Activated T-helper 1 cell treated with anti-CD3 and anti-CD28 coated beads, Interleukin-12 subunit alpha, Interleukin-12 subunit beta, Interleukin-2, Interleukin-4 antibody, amounts not matched to agents 30 ng/mL and 10 ng/mL and 1 ng/mL, durations not matched to agents 14 hours and 24 hours and 36 hours (primary cell): ENCODE results near the gene LZTR1. TPM values are rescaled to one million over a fixed set of nuclear protein-coding genes. Genes with fewer than 3 reads are reported as not detected.
A peak's percentile ranks its signal among the peaks of the same experiment; 100 is the strongest.

Experiments used
- DNase-seq: peaks from one replicate; pipeline ENCODE4 v3.0.0; 2021; ENCODE audit warnings: low spot score
- H3K27ac Mint-ChIP-seq: one replicate; pipeline ENCODE4 v1.8.0; 2021; ENCODE audit warnings: mild to moderate bottlenecking, mixed read lengths
- H3K27me3 Mint-ChIP-seq: one replicate; pipeline ENCODE4 v1.8.0; 2022; ENCODE audit warnings: mild to moderate bottlenecking, moderate library complexity, mixed read lengths; ENCODE audit not compliant: insufficient read depth
- H3K36me3 Mint-ChIP-seq: one replicate; pipeline ENCODE4 v1.8.0; 2021; ENCODE audit warnings: low read depth, mixed read lengths
- H3K4me1 Mint-ChIP-seq: one replicate; pipeline ENCODE4 v1.8.0; 2021; ENCODE audit warnings: low read depth, mixed read lengths
- H3K4me3 Mint-ChIP-seq: one replicate; pipeline ENCODE4 v1.8.0; 2021; ENCODE audit warnings: mild to moderate bottlenecking, moderate library complexity, mixed read lengths
- H3K9me3 Mint-ChIP-seq: one replicate; pipeline ENCODE4 v1.8.0; 2021; ENCODE audit warnings: mixed read lengths
- intact Hi-C: fragments of 100-400 bp; cut with micrococcal nuclease; formaldehyde crosslinking; loops from one replicate; pipeline ENCODE4 v1.15.1; 2024
- total RNA-seq: library from RNA; stranded (reverse); gene quantifications from 2 replicates; pipeline ENCODE4 v1.2.3, GENCODE V29; 2022

LZTR1 gene
- total RNA-seq, 1 donor from 2014 or later: 81.9 TPM

DNA sequence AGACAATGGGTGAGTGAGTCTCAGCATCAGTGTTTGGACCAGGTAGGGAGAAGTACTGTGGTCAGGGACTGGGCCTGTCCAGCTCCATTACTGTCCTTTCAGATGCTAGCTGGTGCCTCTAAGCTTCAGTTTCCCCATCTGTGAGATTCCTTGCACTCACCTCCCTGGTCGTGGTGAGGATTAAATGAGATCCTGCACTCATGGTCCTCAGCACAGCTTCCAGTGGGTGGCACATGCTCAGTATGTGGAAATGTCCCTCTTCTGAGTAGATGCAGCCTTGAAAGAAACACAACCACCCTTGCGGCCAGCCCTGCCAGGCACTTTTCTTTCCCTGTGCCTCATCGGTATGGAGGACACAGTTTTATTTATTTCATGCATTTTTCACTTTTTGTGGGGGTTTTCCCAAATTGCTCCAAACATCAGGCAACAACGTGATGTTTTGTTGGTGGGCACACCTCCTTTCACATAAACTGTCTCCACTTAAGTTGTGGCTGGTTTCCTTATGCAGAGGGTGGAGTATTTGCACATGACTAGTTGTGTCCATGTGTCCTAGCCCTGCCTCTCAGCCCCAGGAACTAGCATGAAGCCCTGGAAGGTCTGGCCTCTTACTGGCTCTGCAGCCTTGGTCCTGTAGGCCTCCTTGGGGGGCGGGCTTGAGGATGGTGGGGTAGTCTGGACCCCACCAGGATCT lies 1.1 kb downstream of the LZTR1 start:
- intact Hi-C loops: loop anchor here (2.0 to 5.0 kb wide), 2 partner anchors 20 to 66 kb away; partner anchors contain the start of gene CRKL
- Mint-ChIP-seq H3K9me3 (peaks cover 9% of the 10 kb centered on the region), H3K27me3 (no peaks in the 10 kb centered on the region), H3K36me3 (peaks cover 20% of the 10 kb centered on the region), H3K4me1 (peaks cover 44% of the 10 kb centered on the region), H3K4me3 (peak overlapping the region; percentile 90), H3K27ac (peak overlapping the region; percentile 82)
- no peak for DNase-seq

DNA sequence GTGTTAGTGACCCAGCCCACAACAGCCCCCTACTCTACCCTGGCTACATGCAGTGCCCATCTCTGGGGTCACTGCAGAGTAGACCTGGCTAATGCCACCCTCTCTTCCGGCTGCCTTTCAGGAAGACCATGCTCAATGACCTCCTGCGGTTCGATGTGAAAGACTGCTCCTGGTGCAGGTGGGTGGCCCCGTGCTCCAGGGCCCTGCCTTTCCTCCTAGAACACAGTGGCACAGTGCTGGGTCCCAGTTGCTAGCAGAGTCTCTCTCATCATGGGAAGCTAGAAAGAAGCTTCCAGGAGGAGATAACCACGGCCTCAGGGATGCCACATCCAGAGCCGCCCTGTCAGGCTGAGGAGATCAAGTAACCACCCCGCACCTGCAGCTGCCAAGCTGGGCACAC lies 3.6 kb downstream of the LZTR1 start:
- H3K27ac Mint-ChIP-seq: no peak overlapping the region
- H3K4me1 Mint-ChIP-seq: peaks cover 26% of the 10 kb centered on the region
- H3K36me3 Mint-ChIP-seq: peaks cover 20% of the 10 kb centered on the region
- H3K27me3 Mint-ChIP-seq: no peaks in the 10 kb centered on the region
- no peaks in the 10 kb centered on the region for H3K9me3 Mint-ChIP-seq
- H3K4me3 Mint-ChIP-seq: no peak overlapping the region
- intact Hi-C loops: no loop called here
- no peak for DNase-seq

DNA sequence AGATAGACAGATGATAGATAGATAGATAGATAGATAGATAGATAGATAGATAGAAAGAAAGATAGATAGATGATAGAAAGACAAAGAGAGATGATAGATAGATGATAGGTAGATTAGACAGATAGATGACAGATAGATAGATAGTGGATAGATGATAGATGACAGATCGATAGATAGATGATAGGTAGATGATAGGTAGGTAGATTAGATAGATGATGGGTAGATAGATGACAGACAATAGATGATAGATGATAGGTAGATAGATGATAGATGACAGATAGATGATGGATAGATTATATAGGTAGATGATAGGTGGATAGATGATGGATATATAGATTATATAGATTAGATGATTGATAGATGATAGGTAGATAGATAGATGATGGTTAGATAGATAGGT lies 4.3 kb downstream of the LZTR1 start:
- DNase-seq: no peak
- Mint-ChIP-seq H3K27me3 (no peaks in the 10 kb centered on the region), H3K36me3 (peaks cover 24% of the 10 kb centered on the region), H3K27ac (no peak overlapping the region), H3K4me1 (peaks cover 20% of the 10 kb centered on the region), H3K4me3 (no peak overlapping the region), H3K9me3 (no peaks in the 10 kb centered on the region)
- intact Hi-C loops: no loop called here

DNA sequence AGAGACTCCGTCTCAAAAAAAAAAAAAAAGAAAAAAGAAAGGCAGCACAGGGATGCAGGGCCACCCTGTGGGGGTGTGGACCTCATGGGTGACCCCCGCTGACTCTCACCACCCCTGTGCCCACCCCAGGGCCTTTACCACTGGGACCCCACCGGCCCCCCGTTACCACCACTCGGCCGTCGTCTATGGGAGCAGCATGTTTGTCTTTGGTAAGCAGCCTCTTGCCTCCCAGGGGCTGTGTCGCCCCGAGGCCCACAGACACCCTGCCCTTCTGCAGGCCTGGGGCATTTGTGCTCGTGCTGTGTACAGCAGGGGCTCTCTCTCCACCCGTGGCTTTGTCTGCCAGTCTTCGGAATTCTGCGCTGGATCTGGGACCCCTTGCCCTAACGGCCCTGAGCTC lies 5.3 kb downstream of the LZTR1 start:
- intact Hi-C loops: no loop called here
- no peak overlapping the region for H3K4me3 Mint-ChIP-seq
- peaks cover 25% of the 10 kb centered on the region for H3K36me3 Mint-ChIP-seq
- no peak overlapping the region for H3K27ac Mint-ChIP-seq
- no peak for DNase-seq
- no peaks in the 10 kb centered on the region for H3K9me3 Mint-ChIP-seq
- peaks cover 17% of the 10 kb centered on the region for H3K4me1 Mint-ChIP-seq
- H3K27me3 Mint-ChIP-seq: no peaks in the 10 kb centered on the region

DNA sequence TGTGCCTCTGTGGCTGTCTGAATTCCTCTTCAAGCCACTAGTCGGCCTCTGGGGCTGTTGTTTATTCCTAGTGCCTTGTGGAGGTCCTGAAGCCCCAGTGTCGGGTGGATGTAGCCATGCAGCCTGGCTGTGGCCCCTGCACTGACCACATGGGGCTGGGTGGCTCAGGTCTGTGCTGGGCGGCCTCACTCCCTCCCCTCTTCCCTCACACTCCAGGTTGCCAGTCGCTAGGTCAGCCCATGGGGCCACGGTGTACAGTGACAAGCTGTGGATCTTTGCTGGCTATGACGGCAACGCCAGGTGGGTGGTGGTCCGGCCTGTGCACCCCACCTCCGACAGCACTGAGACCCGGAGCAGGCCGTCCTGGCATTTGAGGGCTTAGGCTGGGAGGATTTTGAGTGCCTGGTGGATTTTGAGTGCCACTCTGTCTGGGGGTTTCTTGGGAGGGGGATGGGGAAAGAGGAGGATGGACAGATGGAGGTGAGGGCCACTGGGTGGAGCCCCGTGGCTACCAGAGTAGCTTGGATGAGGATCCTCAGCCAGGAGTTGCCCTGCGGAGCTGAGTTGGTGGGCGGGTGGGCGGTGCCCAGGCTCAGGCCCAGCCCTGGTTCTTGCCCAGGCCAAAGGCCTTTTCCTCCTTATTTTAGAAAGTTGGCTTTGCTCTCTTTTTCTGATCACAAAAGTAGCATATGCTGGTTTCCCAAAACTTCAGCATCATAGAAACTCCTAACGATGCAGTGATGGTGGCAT lies 6.7 kb downstream of the LZTR1 start:
- intact Hi-C loops: no loop called here

DNA sequence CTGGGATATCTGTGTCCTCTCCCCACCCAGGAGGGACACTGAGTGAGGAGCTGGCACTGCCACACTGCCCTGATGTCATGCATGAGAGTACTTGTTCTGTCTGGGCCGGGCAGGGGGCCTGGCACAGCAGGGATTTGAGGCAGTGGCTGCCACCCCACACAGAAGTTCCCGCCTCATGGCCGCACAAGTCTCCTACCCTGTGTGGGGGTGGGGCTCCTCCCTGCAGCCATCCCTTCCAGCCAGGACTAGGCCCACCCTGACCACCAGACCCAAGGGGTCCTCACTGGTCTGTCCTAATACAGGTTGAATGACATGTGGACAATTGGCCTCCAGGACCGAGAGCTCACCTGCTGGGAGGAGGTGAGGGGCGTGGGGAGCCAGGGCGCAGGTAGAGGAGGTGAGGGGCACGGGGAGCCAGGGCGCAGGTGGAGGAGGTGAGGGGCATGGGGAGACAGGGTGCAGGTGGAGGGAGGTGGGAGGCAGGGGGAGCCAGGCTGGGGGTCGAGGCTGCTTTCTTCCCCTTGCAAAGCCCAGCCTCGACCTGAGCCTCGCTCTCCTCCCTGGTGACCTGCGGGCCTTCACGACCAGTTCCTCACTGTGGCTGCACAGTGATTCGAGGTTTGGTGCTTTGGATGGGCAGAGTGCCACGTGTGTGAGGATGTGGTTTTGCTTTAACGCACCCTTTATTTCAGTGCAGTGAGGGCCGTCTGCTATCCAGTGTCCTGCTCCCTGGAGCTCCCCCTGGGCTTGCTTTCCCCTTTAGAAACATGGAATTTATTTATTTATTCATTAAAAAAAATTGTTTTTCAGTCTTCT lies 7.4 kb downstream of the LZTR1 start:
- intact Hi-C loops: no loop called here
- DNase-seq: no peak
- Mint-ChIP-seq H3K9me3 (no peaks in the 10 kb centered on the region), H3K4me1 (no peaks in the 10 kb centered on the region), H3K27me3 (no peaks in the 10 kb centered on the region), H3K36me3 (peaks cover 17% of the 10 kb centered on the region), H3K27ac (no peak overlapping the region), H3K4me3 (no peak overlapping the region)

More for the DNA sequence above, 6.7 kb downstream of the LZTR1 start:
- H3K9me3 Mint-ChIP-seq: no peaks in the 10 kb centered on the region
- no peak for DNase-seq
- H3K27me3 Mint-ChIP-seq: no peaks in the 10 kb centered on the region
- H3K27ac Mint-ChIP-seq: no peak overlapping the region
- H3K4me1 Mint-ChIP-seq: peaks cover 5% of the 10 kb centered on the region
- H3K4me3 Mint-ChIP-seq: no peak overlapping the region
- peaks cover 24% of the 10 kb centered on the region for H3K36me3 Mint-ChIP-seq

DNA sequence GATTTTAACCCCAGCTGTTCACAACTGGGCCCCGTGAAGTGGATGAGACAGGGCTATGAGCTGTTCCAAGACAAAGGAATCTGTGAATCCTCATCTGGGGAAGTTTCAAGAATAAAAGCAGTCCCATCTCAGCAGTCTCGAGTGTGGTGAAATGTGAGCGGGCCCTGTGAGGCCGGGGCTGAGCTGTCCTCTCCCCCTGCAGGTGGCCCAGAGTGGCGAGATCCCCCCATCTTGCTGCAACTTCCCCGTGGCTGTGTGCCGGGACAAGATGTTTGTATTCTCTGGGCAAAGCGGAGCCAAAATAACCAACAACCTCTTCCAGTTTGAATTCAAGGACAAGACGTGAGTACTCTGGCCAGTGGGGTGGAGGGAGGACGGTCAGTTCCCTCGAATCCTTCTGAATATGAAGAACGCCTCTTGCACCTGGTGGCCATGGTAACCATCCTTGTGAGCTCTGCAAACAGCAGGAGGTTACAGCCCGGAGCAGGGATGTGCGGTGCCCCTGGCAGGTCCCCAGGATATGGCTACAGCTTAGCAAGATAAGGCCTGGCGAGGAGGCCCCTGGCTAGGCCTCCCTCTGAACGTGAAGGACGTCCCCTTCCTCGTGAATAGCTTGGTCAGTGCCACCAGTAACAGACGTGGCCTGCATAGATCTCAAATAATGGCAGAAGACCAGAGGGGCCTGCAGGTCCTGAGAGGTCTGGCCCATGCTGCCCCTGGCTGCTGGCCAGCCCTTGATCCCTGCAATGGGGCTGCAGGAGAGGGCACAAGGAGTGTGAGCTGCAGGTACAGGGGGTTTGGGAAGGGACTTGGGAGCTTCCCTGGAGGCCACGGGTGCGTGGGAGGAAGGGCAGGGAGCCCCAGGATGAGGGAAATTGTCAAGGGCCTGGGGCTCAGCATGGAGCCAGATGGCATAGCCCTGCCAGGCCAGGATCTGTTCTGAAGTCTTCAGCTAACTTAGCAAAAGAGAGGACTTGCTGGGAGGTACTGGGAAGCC lies 8.4 kb downstream of the LZTR1 start:
- intact Hi-C loops: no loop called here
- Mint-ChIP-seq H3K4me1 (no peaks in the 10 kb centered on the region), H3K27ac (no peak overlapping the region), H3K4me3 (no peak overlapping the region), H3K36me3 (peaks cover 20% of the 10 kb centered on the region), H3K9me3 (no peaks in the 10 kb centered on the region), H3K27me3 (no peaks in the 10 kb centered on the region)
- DNase-seq: no peak

DNA sequence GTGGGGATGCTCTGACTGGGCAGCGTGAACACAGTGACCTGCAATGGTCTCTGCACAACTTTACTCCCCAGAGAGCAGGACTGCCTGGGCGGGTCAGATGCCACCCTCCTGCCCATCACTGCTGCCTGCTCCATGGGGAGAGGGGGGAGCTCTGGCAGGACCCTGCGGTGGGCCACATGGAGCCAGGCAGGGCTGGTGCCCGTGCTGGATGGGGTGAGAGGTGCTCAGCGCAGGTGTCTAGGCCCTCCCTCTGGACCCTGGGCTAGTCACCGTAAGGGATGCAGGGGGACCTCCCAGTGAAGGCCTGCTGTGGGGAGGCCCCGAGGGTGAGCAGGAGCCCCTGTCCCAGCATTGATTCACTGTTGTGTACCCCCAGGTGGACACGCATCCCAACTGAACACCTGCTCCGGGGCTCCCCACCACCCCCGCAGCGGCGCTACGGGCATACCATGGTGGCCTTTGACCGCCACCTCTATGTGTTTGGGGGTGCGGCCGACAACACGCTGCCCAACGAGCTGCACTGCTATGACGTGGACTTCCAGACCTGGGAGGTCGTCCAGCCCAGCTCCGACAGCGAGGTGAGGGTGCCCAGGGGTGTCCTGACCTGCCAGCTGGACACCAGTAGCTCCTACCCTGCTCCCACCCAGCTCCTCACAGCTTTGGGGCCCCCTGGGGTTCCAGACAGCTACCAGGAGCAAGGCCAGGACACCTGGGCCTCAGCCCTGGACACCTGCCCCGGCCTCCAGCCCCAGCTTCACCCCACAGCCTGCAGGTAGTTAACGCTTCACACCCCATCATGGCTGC lies 9.4 kb downstream of the LZTR1 start:
- Mint-ChIP-seq H3K36me3 (peaks cover 16% of the 10 kb centered on the region), H3K27me3 (no peaks in the 10 kb centered on the region), H3K4me1 (no peaks in the 10 kb centered on the region), H3K27ac (no peak overlapping the region), H3K9me3 (no peaks in the 10 kb centered on the region), H3K4me3 (no peak overlapping the region)
- intact Hi-C loops: no loop called here
- DNase-seq: no peak

DNA sequence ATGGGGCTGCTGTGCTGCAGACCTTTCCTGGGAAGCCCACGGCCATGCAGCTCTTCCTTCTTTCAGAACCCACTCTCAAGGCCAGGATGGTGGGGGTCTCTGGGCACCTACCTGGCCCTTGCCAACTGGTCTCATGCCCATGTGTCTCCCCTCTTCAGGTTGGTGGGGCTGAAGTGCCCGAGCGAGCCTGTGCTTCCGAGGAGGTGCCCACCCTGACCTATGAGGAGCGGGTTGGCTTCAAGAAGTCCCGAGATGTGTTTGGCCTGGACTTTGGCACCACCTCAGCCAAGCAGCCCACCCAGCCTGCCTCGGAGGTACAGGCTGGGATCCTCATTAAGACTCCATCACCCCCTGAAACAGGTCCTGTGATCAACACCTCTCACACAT lies 10.0 kb downstream of the LZTR1 start:
- Mint-ChIP-seq H3K27ac (no peak overlapping the region), H3K4me3 (no peak overlapping the region), H3K27me3 (no peaks in the 10 kb centered on the region), H3K4me1 (no peaks in the 10 kb centered on the region), H3K36me3 (peaks cover 12% of the 10 kb centered on the region), H3K9me3 (no peaks in the 10 kb centered on the region)
- DNase-seq: no peak
- intact Hi-C loops: no loop called here

DNA sequence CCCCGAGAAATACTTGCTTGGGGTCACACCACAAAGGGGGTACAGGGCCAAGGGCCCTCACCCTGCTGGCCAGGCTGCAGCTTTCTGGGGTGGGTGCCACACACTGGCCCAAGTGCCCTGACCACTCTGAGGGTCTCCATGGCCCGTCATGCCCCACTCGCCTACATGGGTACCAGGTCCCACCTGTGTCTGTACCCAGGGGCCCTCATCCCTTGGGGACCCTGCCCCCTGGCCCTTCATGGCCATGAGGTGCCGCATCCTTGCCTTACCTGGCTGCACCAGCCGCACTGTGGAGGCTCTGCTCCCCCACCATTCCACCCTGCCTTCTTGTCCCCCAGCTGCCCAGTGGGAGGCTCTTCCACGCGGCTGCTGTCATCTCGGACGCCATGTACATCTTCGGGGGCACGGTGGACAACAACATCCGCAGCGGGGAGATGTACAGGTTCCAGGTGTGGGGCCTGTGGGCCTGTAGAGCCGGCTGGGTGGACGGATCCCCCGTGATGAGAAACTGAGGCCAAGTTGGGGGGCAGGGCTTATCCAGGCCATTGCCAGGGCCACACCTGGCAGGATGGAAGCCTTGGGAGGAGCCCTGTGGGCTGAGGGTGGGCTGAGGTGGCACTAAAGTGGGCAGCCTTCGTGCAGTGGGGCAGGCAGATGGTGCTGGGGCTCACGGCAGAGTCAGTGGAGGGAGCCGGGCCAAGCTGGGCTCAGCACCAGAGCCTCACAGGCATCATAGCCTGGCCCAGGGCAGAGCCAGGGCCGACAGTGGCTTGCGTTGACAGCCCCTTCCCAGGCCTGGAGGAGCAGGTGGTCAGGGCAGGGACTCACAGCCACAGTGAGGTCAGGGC lies 10.6 kb downstream of the LZTR1 start:
- intact Hi-C loops: no loop called here
- H3K27me3 Mint-ChIP-seq: no peaks in the 10 kb centered on the region
- no peak overlapping the region for H3K27ac Mint-ChIP-seq
- peaks cover 10% of the 10 kb centered on the region for H3K36me3 Mint-ChIP-seq
- DNase-seq: no peak
- no peaks in the 10 kb centered on the region for H3K4me1 Mint-ChIP-seq
- H3K4me3 Mint-ChIP-seq: no peak overlapping the region
- no peaks in the 10 kb centered on the region for H3K9me3 Mint-ChIP-seq
